ENCODE measurements around the gene XRCC1. TPM values are rescaled to one million over a fixed set of nuclear protein-coding genes. Genes with fewer than 3 reads are reported as not detected.

XRCC1 gene
- polyA plus RNA-seq, 1 donor from 2014 or later: 18.6 TPM

DNA sequence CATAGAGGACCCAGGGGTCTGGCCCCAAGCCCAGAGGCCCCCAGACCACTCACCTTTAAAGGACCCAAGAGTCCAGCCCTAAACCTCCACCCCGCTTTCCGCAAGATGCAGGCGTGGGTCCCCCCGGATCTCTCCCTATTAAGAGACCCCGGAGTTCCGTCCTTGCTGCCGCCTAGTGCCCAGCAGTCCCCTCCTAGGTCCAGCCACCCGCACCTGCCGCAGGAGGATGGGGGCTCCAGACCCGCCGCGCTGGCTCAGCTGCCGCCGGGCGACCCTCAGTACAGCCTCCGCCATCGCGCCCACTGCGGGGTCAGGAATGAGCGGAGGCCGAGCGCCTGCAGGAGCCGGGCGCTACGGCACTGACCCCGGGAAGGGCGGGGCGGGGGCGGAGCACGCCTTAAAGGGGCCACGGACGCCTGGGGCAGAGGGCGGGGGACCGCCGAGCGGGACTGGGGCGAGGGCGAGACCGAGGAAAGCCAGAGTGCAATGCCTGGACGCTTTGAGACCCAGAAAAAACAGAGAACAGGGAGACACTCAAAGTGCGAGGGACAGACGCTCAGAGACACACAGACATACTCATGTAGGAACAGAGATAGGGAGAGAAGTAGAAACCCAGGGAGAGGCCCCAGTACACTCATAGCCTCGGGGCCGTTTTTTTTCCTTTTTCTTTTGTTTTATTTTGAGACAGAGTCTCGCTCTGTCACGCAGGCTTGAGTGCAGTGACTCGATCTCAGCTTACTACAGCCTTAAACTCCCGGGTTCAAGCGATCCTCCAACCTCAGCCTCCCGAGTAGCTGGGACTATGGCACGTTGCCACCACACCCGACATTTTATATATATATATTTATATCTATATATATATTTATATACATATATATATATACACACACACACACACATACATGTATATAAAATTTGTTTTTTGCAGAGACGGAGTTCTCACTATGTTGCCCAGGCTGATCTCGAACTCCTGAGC lies 48.2 kb downstream of the XRCC1 start, which contains the start of gene ETHE1:
Gene ETHE1 (minus strand): TSS at position 318 of the 976 bp plus-strand sequence. CDS start 24 bp downstream, at position 294.
- Histone ChIP-seq H3K9me2 (ENCODE audit: insufficient read depth, low read length) (no peaks in the 10 kb centered on the region), H4K20me1 (ENCODE audit: insufficient read depth) (no peaks in the 10 kb centered on the region), H2AFZ (ENCODE audit: low read depth, low read length) (peak within 1 kb of the TSS; percentile 52), H3K4me2 (ENCODE audit: low read length) (peak within 1 kb of the TSS; percentile 72), H3K36me3 (ENCODE audit: insufficient read depth, low read length) (no peaks in the 10 kb centered on the region), H3K4me3 (ENCODE audit: low read length) (peak within 1 kb of the TSS; percentile 85), H3K79me2 (replicated peaks; ENCODE audit: insufficient read depth, low read length) (no peaks in the 10 kb centered on the region), H3K9ac (ENCODE audit: low read length) (peak within 1 kb of the TSS; percentile 65), H3K9me3 (ENCODE audit: low read length) (no peaks in the 10 kb centered on the region), H3F3A (ENCODE audit: insufficient read depth, low read length, poor library complexity, severe bottlenecking) (no peaks in the 10 kb centered on the region), H3K27me3 (ENCODE audit: insufficient read depth, low read depth, low read length) (no peaks in the 10 kb centered on the region), H3K27ac (ENCODE audit: low read length) (no peak within 1 kb of the TSS)
- TF ChIP-seq POLR2AphosphoS5 (IDR thresholded peaks at IDR 0.05) (peak; percentile 43), MXI1 (conservative IDR thresholded peaks at IDR 0.05; ENCODE audit: poor library complexity, severe bottlenecking) (no peak), EP300 (conservative IDR thresholded peaks at IDR 0.05; ENCODE audit: poor library complexity, severe bottlenecking) (no peak), RAD21 (conservative IDR thresholded peaks at IDR 0.05) (no peak), SMC3 (conservative IDR thresholded peaks at IDR 0.05; ENCODE audit: poor library complexity) (no peak), TAF1 (IDR thresholded peaks at IDR 0.05; ENCODE audit: low read depth) (no peak), EZH2 (IDR thresholded peaks at IDR 0.05; ENCODE audit: borderline replicate concordance, insufficient read depth, low read length, poor library complexity, severe bottlenecking) (no peak)
- TF ChIP-seq, protein P1, sequence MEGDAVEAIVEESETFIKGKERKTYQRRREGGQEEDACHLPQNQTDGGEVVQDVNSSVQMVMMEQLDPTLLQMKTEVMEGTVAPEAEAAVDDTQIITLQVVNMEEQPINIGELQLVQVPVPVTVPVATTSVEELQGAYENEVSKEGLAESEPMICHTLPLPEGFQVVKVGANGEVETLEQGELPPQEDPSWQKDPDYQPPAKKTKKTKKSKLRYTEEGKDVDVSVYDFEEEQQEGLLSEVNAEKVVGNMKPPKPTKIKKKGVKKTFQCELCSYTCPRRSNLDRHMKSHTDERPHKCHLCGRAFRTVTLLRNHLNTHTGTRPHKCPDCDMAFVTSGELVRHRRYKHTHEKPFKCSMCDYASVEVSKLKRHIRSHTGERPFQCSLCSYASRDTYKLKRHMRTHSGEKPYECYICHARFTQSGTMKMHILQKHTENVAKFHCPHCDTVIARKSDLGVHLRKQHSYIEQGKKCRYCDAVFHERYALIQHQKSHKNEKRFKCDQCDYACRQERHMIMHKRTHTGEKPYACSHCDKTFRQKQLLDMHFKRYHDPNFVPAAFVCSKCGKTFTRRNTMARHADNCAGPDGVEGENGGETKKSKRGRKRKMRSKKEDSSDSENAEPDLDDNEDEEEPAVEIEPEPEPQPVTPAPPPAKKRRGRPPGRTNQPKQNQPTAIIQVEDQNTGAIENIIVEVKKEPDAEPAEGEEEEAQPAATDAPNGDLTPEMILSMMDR (IDR thresholded peaks at IDR 0.05; ENCODE audit: poor library complexity, severe bottlenecking): no peak
- TF ChIP-seq, protein P2, sequence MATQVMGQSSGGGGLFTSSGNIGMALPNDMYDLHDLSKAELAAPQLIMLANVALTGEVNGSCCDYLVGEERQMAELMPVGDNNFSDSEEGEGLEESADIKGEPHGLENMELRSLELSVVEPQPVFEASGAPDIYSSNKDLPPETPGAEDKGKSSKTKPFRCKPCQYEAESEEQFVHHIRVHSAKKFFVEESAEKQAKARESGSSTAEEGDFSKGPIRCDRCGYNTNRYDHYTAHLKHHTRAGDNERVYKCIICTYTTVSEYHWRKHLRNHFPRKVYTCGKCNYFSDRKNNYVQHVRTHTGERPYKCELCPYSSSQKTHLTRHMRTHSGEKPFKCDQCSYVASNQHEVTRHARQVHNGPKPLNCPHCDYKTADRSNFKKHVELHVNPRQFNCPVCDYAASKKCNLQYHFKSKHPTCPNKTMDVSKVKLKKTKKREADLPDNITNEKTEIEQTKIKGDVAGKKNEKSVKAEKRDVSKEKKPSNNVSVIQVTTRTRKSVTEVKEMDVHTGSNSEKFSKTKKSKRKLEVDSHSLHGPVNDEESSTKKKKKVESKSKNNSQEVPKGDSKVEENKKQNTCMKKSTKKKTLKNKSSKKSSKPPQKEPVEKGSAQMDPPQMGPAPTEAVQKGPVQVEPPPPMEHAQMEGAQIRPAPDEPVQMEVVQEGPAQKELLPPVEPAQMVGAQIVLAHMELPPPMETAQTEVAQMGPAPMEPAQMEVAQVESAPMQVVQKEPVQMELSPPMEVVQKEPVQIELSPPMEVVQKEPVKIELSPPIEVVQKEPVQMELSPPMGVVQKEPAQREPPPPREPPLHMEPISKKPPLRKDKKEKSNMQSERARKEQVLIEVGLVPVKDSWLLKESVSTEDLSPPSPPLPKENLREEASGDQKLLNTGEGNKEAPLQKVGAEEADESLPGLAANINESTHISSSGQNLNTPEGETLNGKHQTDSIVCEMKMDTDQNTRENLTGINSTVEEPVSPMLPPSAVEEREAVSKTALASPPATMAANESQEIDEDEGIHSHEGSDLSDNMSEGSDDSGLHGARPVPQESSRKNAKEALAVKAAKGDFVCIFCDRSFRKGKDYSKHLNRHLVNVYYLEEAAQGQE (IDR thresholded peaks at IDR 0.05; ENCODE audit: borderline replicate concordance): peak; percentile 17

DNA sequence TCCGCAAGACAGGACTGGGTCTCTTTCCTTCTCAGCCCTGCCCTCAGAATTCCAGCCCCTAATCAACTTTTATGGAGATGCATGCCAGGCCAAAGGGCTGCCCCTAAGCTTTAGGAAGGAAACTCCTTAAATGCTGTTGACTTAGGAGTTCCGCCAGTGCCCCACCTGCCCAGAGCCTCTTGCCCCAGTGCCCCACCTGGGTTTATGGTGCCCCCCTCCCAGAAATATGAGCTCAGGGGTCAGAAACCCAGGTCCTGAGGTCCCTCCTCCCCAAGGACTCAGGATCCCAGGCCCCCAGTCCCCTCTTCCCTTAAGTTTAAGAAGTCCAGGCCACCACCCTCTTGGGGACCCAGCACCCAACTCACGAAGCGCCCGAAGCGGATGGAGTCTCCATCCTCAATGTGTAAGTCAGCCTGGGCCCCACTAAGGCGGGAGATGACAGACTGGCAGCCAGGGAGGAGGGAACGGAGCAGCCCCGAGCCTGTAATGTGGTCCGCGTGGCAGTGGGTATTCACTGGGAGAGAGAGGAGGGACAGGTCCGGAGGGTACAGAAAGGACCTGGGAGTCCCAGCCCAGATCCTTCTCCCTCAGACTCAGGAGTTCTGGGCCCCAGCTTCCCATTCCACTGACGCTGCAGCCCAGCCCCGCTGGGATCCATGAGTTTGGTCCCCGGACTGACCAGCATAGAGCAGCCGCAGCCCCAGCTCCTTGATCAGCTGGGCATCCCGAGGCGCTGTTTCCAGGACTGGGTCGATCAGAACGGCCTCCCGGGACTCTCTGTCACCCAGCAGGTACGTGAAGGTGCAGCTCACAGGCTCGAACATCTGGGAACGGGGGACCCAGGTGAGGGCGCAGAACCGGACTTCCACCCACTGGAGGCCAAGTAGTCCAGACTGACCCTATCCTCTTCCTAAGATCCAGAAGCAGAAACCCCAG lies 49.2 kb downstream of the XRCC1 start:
- no peaks in the 10 kb centered on the region for H3K9me2 ChIP-seq (ENCODE audit: insufficient read depth, low read length)
- no peaks in the 10 kb centered on the region for H3F3A ChIP-seq (ENCODE audit: insufficient read depth, low read length, poor library complexity, severe bottlenecking)
- H3K27ac ChIP-seq (ENCODE audit: low read length): no peak overlapping the region
- no peaks in the 10 kb centered on the region for H3K36me3 ChIP-seq (ENCODE audit: insufficient read depth, low read length)
- no peaks in the 10 kb centered on the region for H3K27me3 ChIP-seq (ENCODE audit: insufficient read depth, low read depth, low read length)
- no peaks in the 10 kb centered on the region for H3K9me3 ChIP-seq (ENCODE audit: low read length)
- H3K79me2 ChIP-seq (replicated peaks; ENCODE audit: insufficient read depth, low read length): no peaks in the 10 kb centered on the region
- H3K4me3 ChIP-seq (ENCODE audit: low read length): peak overlapping the region; percentile 85
- H2AFZ ChIP-seq (ENCODE audit: low read depth, low read length): no peak overlapping the region
- TF ChIP-seq EP300 (conservative IDR thresholded peaks at IDR 0.05; ENCODE audit: poor library complexity, severe bottlenecking) (no peak), MXI1 (conservative IDR thresholded peaks at IDR 0.05; ENCODE audit: poor library complexity, severe bottlenecking) (no peak), RAD21 (conservative IDR thresholded peaks at IDR 0.05) (no peak), POLR2AphosphoS5 (IDR thresholded peaks at IDR 0.05) (no peak), TAF1 (IDR thresholded peaks at IDR 0.05; ENCODE audit: low read depth) (no peak), SMC3 (conservative IDR thresholded peaks at IDR 0.05; ENCODE audit: poor library complexity) (no peak), EZH2 (IDR thresholded peaks at IDR 0.05; ENCODE audit: borderline replicate concordance, insufficient read depth, low read length, poor library complexity, severe bottlenecking) (no peak)
- TF ChIP-seq, protein P2 (IDR thresholded peaks at IDR 0.05; ENCODE audit: borderline replicate concordance): no peak
- TF ChIP-seq, protein P1 (IDR thresholded peaks at IDR 0.05; ENCODE audit: poor library complexity, severe bottlenecking): no peak
- no peaks in the 10 kb centered on the region for H4K20me1 ChIP-seq (ENCODE audit: insufficient read depth)
- H3K9ac ChIP-seq (ENCODE audit: low read length): peak overlapping the region; percentile 65
- H3K4me2 ChIP-seq (ENCODE audit: low read length): peak overlapping the region; percentile 72

Measured in neural cell (in vitro differentiated cells).